Neural progenitor cell (in vitro differentiated cells): Measurements from ENCODE around the gene ALLC.

Experiments
- CTCF ChIP-seq: fragments of 200-600 bp; sonication (generic); IDR thresholded peaks from 2 replicates; pipeline ENCODE4 v1.5.1; 2017; ENCODE audit warnings: antibody characterized with exemption, mild to moderate bottlenecking
- EZH2 ChIP-seq: fragments of 200-600 bp; sonication (generic); IDR thresholded peaks from 2 replicates; pipeline ENCODE4 v1.6.1; 2017; ENCODE audit warnings: antibody characterized with exemption, mild to moderate bottlenecking, moderate library complexity
- EZH2phosphoT487 ChIP-seq: fragments of 200-600 bp; sonication (generic); IDR thresholded peaks from 2 replicates; pipeline ENCODE4 v1.6.1; 2017; ENCODE audit warnings: antibody characterized with exemption

- TF ChIP-seq CTCF (no peak), EZH2 (no peak), EZH2phosphoT487 (no peak)
These were observed 22.7 kb downstream of the ALLC start for GRCh38 chr2:3680548-3681345.
